ENCODE results near the gene TINAG.
"Not testable (repeated sequence)": the region's sequence is repeated elsewhere in the genome, so short reads cannot be mapped to it uniquely, and the experiment has no call there.

The TINAG gene

GRCh38 chr6:54308986-54309315 is 710 bp downstream of the TINAG start:
- no peak for DNase-seq (ENCODE audit: low read depth in 2 of 2)

DNA sequence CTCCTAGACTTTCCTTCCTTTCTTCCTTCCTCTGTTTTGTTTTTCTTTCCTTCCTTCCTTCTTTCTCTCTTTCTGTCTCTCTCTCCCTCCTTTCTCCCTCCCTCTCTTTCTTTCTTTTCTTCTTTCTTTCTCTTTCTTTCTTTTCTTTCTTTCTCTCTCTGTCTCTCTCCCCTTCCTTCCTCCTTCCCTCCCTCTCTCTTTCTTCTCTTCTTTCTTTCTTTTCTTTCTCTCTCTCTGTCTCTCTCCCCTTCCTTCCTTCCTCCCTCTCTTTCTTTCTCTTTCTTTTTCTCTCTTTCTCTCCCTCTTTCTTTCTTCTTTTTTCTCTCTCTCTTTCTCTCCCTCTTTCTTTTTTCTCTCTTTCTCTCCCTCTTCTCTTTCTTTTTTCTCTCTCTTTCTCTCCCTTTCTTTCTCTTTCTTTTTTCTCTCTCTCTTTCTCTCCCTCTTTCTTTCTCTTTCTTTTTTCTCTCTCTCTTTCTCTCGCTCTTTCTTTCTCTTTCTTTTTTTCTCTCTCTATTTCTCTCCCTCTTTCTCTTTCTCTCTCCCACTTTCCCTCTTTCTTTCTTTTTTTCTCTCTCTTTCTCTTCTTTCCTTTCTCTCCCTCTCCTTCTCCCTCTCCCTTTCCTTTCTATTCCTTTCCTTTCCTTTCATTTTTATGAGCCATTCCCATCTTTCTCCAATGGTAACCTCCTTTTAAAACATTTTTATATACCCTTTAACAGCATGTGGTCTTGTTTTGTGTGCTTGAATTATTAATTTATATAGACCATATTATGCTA is 2.3 kb downstream of the TINAG start:
- no peak for DNase-seq (ENCODE audit: low read depth in 2 of 2)

- no peak for DNase-seq (ENCODE audit: low read depth in 2 of 2)
These were observed 7.4 kb downstream of the TINAG start for GRCh38 chr6:54315656-54316055.

DNA sequence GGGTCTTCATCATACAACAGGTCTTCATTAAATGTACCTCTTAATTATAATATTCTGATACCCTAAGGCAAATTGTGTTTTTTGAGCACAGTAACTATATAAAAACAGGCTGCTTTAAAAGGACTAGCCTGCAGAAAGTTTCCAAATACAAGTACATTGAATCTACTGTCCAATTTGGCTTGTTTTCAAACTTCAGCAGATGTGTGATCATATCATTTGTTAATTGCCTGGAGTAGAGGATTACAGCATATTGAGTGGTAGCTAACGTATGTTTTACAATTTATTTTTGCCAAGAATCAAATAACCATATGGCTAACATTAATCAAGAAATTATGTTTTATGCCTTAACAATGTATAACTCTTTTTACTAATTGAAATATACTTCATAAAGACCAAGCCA is 12.6 kb downstream of the TINAG start:
- DNase-seq (ENCODE audit: low read depth in 2 of 2): no peak

DNA sequence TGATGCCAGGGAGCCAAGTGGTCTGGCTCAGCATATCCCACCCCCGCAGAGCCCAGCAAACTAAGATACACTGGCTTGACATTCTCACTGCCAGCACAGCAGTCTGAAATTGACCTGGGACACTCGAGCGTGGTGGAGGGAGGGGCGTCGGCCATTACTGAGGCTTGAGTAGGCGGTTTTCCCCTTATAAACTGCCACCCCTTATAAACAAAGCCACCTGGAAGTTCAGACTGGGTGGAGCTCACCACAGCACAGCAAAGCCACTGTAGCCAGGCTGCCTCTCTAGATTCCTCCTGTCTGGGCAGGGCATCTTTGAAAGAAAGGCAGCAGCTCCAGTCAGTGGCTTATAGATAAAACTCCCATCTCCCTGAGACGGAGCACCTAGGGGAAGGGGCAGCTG is 19.4 kb downstream of the TINAG start:
- no peak for DNase-seq (ENCODE audit: low read depth in 2 of 2)

DNA sequence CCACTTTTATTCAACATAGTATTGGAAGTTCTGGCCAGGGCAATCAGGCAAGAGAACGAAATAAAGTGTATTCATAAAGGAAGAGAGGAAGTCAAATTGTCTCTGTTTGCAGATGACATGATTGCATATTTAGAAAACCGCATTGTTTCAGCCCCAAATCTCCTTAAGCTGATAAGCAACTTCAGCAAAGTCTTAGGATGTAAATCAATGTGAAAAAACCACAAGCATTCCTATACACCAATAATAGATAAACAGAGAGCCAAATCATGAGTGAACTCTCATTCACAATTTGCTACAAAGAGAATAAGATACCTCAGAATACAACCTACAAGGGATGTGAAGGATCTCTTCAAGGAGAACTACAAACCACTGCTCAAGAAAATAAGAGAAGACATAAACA is 23.3 kb downstream of the TINAG start:
- DNase-seq (ENCODE audit: low read depth in 2 of 2): not testable (repeated sequence)

- DNase-seq (ENCODE audit: low read depth in 2 of 2): no peak
These were observed 27.6 kb downstream of the TINAG start for GRCh38 chr6:54335871-54336270.

DNA sequence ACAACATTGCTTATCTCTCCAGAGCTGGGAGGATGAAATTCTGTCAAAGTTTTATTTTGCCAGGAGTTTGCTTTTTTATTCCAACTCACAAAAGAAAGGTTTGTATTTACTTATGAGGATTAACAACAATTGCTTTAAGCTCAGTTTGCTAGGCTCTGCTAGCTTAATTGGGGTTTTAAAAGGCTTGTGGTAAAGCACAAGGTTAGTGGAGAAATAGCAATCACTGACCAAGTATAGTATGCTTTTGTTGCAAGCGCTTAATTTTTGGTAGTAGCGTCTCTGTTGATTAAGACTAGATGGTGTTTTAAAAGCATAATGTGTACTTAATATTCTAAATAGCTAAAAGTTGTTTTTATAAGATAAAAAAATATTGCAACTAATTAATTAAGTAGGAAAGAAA is 45.7 kb downstream of the TINAG start:
- DNase-seq (ENCODE audit: low read depth in 2 of 2): no peak

GRCh38 chr6:54354608-54355007 is 46.4 kb downstream of the TINAG start:
- no peak for DNase-seq (ENCODE audit: low read depth in 2 of 2)

- DNase-seq (ENCODE audit: low read depth in 2 of 2): no peak
These were observed 48.9 kb downstream of the TINAG start for GRCh38 chr6:54357141-54357540.

DNA sequence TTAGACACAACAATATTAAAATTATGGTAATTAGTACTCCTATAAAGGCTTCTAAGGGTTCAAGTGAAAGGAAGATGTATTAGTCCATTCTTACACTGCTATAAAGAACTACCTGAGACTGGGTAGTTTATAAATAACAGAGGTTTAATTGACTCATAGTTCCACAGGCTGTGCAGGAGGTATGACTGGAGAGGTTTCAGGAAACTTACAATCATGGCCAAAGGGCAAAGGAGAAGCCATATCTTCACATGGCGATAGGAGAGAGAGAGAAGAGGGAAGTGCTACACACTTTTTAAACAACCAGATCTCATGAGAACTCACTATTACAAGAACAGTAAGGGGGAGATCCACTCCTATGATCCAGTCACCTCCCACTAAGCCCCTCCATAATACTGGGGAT is 52.9 kb downstream of the TINAG start:
- DNase-seq (ENCODE audit: low read depth in 2 of 2): no peak

GRCh38 chr6:54361734-54362133 is 53.5 kb downstream of the TINAG start:
- no peak for DNase-seq (ENCODE audit: low read depth in 2 of 2)

DNA sequence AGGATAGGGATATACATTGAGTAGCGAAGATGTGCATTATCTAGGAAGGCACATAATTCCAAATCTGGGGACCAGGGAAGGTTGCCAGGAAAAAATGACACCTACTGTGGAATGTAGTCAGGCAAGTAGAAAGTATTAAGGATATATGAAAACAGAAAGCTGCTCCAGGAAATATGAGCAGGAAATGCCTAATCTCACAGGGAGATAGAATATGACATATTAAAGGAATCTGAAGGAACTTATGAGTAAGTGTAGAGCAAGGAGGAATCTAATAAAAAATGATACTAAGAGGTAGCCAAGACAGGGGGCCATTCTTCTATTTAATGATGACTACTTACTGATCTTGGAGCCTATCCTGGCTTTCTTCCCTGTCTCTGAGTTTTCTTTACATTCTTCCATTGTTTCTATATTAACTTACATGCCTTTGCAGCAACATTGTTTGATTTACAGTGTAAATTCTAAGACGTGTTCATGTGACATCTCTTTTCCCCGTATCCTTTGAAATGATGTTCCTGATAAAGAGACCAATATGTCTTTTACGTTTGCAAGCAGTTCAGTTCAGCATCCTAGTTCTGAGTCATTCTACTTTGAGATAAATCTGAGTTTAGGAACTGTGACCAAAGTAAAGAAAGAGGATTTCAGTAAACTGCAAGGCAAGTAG is 58.6 kb downstream of the TINAG start:
- no peak for DNase-seq (ENCODE audit: low read depth in 2 of 2)

GRCh38 chr6:54377776-54378175 is 69.5 kb downstream of the TINAG start:
- no peak for DNase-seq (ENCODE audit: low read depth in 2 of 2)

- no peak for DNase-seq (ENCODE audit: low read depth in 2 of 2)
These were observed 78.1 kb downstream of the TINAG start for GRCh38 chr6:54386295-54386694.

DNA sequence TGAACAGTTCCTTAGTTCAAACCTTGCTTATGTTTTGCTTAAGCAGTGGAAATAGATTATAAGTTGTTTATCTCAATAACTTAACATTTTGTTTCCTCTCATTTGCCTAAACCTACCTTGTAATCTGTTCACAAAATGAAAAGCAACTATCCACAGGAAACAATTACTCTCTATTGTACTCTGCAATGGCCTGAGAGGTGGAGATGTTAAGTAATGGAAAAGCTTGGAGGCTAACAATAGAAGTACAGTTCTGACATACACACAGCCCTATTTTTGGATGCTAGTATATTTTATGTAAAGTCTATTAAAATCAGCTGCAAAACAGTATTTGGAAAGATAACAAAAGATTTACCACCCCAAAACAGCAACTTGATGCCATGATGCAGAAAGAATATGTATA is 82.1 kb downstream of the TINAG start:
- DNase-seq (ENCODE audit: low read depth in 2 of 2): no peak

DNA sequence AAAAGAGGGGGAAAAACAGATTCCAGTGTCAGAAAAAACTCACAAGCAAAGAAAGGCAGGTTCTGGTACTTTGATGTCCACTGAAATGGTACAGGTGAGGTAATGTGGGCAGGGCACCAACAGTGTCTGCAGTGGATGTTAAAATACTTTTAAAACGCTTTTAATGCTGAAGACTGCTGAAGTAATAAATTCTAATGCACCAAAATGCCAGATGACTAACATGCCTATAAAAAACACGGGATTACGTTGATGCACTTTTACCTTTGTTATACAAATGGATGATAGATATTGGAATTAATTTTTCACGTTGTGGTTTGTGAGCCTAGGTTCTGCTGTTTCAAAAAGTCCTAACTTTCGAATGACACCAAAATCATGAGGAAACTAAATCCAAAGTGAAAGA is 83.3 kb downstream of the TINAG start:
- DNase-seq (ENCODE audit: low read depth in 2 of 2): no peak

- DNase-seq (ENCODE audit: low read depth in 2 of 2): no peak
These were observed 94.9 kb downstream of the TINAG start for GRCh38 chr6:54403096-54403495.

- DNase-seq (ENCODE audit: low read depth in 2 of 2): no peak
These were observed 96.5 kb downstream of the TINAG start for GRCh38 chr6:54404791-54405190.

DNA sequence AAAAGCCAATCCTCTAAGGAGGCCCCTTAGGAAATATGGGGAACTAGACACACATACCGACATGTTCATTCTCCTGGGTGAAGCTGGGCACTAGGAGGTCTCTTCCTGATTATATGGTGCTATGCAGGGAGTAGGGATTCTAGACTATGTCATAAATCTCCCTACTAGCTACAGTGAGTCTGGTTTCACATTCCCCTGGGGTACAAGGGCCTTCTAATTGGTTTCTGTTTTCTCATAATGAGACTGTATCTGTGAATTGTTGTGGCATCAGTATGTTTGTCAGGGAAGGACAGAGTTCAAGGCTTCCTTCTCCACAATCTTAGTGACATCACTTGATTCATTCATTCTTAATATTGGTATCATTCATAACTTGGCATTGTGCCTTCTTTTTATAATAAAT is 103.5 kb downstream of the TINAG start:
- DNase-seq (ENCODE audit: low read depth in 2 of 2): no peak

GRCh38 chr6:54415517-54415916 is 107.3 kb downstream of the TINAG start:
- DNase-seq (ENCODE audit: low read depth in 2 of 2): no peak

DNA sequence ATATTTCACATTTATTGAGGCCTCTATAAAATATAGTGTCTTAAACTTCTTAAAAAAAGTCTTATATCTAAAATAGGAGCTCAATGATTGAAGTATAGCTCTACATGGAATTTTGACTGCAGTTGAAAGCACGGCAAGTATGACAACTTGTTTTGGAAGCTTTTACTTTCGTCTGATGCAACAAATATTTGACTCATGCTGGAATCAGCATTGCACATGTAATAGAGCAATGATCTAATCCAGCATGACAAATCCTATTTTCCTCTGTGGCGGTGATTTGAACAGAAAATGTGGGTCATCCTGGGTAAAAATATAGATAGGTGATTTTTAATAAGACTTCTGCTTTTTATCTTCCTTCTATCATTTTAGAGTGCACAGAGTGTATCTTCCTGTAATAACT is 111.6 kb downstream of the TINAG start:
- DNase-seq (ENCODE audit: low read depth in 2 of 2): no peak

DNA sequence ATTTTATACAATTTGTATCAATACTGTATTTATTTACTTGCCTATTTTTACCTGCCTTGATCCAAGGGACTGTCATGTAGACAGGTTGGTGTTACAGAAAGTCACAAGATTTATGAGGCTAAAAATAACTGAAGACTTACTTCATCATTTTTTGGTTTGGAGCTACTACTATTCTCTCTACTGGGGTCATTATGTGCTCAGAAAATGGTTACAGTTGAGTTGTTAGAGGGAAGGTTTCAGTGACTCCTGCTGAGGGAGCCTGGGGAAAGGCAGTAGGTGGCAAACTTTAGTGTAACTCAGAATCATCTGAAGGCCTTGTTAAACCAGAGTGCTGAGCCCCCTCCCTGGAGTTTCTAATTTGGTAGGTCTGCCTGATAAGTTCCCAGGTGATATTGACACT is 118.8 kb downstream of the TINAG start:
- DNase-seq (ENCODE audit: low read depth in 2 of 2): no peak

- no peak for DNase-seq (ENCODE audit: low read depth in 2 of 2)
These were observed 119.2 kb downstream of the TINAG start for GRCh38 chr6:54427396-54427937.

All from stimulated activated CD8-positive, alpha-beta memory T cell treated with anti-CD3 and anti-CD28 coated beads, Interleukin-2, amount 100 ng/mL, for 1 hour (primary cell).